ENCODE results near the gene TMEM121.

The TMEM121 gene

GRCh38 chr14:105503296-105503640 is 23.1 kb upstream of the TMEM121 start:
- H3K27ac ChIP-seq: no peak overlapping the region
- TF ChIP-seq, protein P1, sequence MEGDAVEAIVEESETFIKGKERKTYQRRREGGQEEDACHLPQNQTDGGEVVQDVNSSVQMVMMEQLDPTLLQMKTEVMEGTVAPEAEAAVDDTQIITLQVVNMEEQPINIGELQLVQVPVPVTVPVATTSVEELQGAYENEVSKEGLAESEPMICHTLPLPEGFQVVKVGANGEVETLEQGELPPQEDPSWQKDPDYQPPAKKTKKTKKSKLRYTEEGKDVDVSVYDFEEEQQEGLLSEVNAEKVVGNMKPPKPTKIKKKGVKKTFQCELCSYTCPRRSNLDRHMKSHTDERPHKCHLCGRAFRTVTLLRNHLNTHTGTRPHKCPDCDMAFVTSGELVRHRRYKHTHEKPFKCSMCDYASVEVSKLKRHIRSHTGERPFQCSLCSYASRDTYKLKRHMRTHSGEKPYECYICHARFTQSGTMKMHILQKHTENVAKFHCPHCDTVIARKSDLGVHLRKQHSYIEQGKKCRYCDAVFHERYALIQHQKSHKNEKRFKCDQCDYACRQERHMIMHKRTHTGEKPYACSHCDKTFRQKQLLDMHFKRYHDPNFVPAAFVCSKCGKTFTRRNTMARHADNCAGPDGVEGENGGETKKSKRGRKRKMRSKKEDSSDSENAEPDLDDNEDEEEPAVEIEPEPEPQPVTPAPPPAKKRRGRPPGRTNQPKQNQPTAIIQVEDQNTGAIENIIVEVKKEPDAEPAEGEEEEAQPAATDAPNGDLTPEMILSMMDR (conservative IDR thresholded peaks at IDR 0.05): no peak

DNA sequence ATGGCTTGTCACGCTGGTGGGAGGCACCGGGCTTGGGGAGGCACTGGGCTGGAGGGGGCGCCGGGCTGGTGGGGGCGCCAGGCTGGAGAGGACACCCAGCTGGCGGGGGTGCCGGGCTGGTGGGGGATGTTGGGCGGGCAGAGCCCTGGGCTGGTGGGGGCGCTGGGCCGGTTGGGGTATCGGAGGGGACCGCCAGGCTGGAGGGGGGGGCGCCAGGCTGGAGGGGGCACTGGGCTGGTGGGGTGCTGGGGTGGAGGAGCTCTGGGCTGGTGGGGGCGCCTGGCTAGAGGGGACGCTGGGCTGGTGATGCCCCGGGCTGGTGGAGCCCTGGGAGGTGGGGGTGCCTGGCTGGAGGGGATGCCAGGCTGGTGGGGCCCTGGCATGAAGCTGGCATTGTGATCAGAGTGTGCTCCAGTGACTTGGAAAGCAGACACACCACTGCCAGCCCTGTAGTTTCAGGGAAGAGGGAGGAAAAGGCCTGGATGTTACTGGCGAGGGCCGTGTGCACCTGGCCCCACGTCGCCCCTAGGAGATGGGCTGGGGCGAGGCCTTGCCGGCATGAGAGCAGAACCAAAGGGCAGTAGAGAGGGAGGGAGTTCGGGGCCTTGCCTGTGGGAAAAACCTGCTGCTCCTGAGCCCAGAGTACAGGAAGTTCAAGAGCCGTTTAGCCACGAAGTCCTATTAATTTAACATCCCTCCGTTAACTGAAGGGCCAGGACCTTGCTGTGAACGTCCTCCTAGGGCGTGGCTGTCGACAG is 22.3 kb upstream of the TMEM121 start:
- TF ChIP-seq, protein P1 (conservative IDR thresholded peaks at IDR 0.05): no peak
- H3K27ac ChIP-seq: no peak overlapping the region

DNA sequence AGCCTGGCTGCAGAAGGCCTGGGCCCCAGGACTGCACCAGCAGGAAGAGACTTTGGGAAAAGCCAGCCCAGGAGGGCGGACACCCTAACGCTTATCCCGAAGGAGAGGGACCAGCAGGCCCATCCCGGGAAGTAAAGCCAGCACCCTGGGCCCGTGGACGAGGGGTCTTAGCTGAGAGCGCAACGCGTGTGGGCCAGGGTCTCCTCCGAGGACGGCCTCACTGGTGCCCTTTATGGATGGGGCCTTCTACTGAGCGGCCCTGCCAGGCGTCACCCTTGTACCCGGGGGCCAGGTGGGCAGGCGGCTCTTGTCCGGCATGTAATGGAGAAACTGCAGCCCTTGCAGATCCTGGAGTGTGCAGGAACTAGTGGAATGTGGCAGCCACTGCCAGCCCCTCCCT is 21.3 kb upstream of the TMEM121 start:
- H3K27ac ChIP-seq: no peak overlapping the region
- TF ChIP-seq, protein P1 (conservative IDR thresholded peaks at IDR 0.05): no peak

DNA sequence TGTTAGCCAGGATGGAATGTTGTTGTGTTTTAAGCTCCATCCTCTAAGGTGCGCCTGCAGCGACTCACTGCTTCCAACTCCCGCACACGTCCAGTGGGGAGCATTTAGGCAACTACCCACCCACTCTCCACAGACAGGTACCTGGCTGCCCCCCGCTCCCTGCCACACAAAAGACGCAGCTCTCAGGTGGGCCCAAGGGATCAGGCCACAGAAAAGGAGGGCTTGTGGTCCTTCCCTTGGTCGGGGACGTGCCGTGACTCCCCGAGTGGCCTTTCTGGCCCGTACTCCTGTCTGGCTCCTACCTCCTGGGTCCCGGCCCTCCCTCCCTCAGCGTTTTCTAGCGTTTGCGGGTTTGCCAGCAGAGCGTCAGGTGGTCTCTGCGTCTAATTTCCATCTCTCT is 19.1 kb upstream of the TMEM121 start:
- TF ChIP-seq, protein P1 (conservative IDR thresholded peaks at IDR 0.05): no peak
- no peak overlapping the region for H3K27ac ChIP-seq

DNA sequence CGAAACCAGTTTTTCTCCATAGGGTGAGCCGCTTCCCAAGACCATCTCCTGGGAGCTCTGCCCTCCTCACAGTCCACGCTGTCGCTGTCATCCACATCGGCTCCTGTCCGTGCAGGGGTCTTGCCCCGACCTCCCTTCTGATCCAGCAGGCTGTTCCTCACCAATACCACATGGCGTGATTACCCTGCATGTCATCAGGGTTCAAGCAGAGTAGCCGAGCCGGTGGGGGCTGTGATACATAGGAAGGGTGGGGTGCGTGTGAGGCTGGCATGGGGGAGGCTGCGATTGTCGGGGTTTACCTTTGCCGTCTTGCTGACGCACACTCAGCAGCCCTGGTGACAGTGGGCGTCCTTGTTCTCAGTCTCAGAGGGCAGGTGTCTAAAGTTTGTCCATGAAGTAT is 18.3 kb upstream of the TMEM121 start:
- TF ChIP-seq, protein P1 (conservative IDR thresholded peaks at IDR 0.05): no peak
- H3K27ac ChIP-seq: no peak overlapping the region

- TF ChIP-seq, protein P1 (conservative IDR thresholded peaks at IDR 0.05): no peak
- no peak overlapping the region for H3K27ac ChIP-seq
Observed at GRCh38 chr14:105508601-105509000, 17.8 kb upstream of the TMEM121 start.

- no peak overlapping the region for H3K27ac ChIP-seq
- TF ChIP-seq, protein P1 (conservative IDR thresholded peaks at IDR 0.05): no peak
Observed at GRCh38 chr14:105517096-105517495, 9.3 kb upstream of the TMEM121 start.

Data from VCaP (cell line).